Inferior parietal cortex (tissue), 1 donor: ENCODE data around the gene SDC3.

ENCODE experiments used
- DNase-seq: peaks from one replicate; pipeline ENCODE4 v3.0.0-alpha.2; 2016; ENCODE audit errors: extremely low spot score

SDC3 gene

DNA sequence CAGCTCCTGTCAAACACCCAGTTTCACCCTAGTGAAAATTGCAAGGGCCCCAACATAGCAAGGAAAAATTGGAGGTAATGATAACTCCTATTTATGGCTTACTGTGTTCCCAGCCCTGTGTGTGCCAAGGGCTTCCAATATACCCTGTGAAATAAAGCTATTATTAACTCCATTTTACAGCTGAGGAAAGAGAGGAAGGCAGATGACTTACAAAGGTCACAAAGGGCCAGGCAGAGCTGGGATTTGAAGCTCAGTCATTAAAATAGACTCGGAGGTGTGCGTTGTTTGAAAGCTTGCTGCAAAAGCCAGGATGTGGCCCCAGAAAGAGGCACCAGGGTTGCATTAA lies 20.2 kb upstream of the SDC3 start:
- DNase-seq, result no peak

DNA sequence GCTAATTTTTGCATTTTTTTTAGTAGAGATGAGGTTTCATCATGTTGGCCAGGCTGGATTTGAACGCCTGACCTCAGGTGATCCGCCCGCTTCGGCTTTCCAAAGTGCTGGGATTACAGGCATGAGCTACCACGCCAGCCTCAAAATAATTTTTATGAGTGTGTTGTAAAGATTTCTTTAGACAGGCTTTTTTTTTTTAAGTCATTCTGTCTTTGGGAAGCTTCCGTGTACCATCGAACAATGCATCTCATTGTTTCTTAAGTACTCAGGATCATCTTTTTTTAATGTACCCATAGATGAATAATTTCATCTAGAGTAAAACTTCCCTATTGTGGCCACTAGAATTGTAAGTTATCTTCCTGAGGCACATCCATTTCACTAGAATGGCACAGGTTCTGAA lies 19.6 kb upstream of the SDC3 start:
- DNase-seq, result no peak

GRCh38 chr1:30927448-30927847 lies 18.9 kb upstream of the SDC3 start:
- DNase-seq, result no peak

DNA sequence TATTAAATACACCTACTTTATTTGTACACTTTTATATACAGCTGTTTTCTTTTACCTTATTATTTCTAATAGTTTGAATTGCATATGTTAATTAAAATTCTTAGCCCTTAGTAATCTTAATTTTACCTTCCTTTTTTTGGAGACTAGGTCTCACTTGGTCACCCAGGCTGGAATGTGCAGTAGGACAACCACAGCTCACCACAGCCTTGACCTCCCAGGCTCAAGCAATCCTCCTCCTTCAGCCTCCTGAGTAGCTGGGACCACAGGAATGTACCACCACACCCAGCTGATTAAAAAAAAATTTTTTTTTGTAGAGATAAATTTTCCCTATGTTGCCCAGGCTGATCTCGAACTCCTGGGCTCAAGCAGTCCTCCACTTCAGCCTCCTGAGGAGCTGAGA lies 15.0 kb upstream of the SDC3 start:
- DNase-seq, result no peak

GRCh38 chr1:30920827-30921226 lies 12.3 kb upstream of the SDC3 start:
- no peak for DNase-seq

GRCh38 chr1:30919025-30919881 lies 10.7 kb upstream of the SDC3 start:
- peak; percentile 64 for DNase-seq

- DNase-seq, result no peak
Observed at GRCh38 chr1:30916296-30916695, 7.7 kb upstream of the SDC3 start.

DNA sequence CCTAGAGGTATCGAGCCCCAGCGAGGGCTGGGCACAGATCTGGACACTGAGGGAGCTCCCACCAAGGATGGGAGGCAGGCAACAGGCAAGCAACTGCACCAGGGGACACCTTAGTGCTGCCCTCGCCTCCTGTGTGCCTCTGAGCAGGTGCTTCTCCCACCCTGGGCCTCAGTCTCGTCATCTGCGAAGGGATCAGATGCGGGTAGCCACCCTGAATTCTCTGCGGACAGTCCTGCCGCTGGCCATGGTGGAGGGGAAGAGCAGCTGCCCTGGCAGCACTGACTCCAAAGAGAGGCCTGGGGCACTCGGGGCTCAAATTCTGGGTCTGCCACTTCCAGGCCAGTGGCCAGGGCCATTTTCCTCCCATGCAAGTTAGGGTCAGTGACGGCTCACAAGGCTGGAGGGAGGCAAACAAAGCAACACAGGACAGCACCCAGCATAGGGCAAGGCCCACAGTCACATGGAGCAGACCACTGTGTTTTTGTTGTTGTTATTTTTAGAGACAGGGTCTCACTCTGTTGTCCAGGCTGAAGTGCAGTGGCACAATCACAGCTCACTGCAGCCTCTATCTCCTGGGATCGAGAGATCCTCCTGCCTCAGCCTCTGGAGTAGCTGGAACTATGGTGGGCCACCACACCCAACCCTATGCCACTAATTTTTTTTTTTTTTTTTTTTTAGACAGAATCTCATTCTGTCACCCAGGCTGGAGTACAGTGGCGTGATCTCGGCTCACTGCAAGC lies 7.1 kb upstream of the SDC3 start:
- DNase-seq, result no peak

DNA sequence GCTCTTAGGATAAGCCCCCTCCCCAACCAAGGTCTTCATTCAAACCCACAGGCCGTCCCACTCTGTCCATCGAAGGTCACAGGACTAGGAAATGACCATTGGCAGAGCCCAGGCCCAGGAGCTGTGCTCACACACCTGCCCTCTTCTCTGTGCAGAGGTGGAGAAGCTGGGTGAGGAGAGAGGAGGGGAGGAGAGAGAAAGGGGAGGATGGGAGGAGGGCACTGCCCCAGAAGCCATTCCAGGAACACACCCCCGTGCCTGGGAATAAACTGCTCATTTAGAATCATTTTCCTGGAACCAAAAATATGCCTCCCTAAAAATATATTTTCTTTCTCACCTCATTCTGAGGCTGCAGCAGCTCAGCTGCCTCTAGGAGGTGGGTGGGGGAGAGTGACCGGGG lies 6.4 kb upstream of the SDC3 start:
- no peak for DNase-seq

DNA sequence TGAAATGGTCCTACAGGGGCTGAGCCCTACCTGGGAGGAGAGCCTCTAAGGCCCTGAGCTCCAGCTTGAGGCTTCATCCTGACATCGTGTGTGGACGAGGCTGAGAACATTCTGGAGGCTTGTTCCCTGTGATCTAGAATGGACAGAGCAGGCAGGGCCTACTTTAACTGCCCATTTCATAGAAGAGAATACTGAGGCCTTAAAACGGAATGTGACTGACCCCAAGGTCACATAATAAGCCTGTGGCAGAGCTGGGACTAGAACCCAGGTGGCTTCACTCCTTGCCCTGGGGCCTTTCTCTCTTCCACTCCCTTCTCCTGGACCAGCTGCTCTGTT lies 6.0 kb upstream of the SDC3 start:
- DNase-seq, result no peak

DNA sequence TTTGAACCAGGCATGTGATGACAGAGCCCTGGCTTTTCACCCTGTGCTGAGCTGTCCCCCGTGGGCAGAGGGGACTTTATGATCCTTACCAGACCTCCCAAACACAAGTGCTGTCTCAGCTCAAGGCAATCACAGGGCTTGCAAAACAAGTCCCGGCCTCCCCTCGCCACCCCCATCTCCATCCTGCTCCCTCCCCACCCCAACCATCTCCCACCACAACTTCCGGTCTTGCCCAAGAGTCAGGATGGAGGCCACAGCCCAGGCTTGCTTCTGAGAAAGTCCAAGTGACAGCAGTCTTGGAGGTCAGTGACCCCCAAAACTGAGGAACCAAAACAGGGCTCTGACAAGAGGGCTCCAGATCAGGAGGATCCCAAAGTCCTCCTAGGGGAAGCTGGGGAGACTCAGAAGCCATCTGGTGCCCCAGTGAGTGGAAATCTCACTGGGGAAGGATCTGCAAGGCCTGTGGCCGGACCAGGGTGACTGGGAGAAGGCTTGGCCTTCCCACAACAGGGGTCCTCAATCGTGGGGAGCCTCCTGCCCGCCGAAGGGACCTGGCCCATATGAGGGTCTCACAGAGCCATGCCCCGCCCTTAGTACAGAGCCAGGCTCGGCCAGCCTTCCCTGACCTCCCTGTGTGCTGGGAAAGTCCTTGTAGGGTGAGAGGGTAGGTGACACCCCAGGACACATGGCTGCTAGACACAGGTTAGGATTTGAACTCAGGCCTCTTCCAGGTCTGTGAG lies 4.5 kb upstream of the SDC3 start:
- DNase-seq, result no peak

- DNase-seq, result no peak
Observed at GRCh38 chr1:30912224-30912623, 3.7 kb upstream of the SDC3 start.

- DNase-seq, result peak; percentile 81
Observed at GRCh38 chr1:30911059-30911954, 2.7 kb upstream of the SDC3 start.

GRCh38 chr1:30909365-30910068 lies 959 bp upstream of the SDC3 start:
- DNase-seq, result no peak

DNA sequence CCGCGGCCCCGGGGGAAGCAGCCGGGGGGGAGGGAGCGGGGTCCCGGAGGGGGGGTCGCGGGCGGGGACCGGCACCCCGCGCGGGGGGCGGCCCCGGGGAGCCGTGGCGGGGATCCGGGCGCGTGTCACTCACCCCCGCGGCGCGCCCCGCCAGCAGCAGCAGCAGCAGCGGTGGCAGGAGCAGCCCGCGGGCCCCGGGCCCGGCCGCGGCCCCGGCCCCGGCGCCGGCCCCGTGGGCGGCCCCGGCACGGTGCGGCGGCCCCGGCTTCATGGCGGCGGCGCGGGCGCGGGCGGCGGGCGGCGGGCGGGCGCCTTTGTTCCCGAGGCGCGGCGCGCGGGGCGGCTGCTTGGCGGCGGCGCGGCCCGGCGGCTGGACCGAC lies 252 bp downstream of the SDC3 start:
- DNase-seq, result no peak

GRCh38 chr1:30907481-30908315 lies 860 bp downstream of the SDC3 start:
- no peak for DNase-seq

- no peak for DNase-seq
Observed at GRCh38 chr1:30906631-30907441, 1.7 kb downstream of the SDC3 start.

GRCh38 chr1:30905916-30906620 lies 2.5 kb downstream of the SDC3 start:
- DNase-seq, result no peak

DNA sequence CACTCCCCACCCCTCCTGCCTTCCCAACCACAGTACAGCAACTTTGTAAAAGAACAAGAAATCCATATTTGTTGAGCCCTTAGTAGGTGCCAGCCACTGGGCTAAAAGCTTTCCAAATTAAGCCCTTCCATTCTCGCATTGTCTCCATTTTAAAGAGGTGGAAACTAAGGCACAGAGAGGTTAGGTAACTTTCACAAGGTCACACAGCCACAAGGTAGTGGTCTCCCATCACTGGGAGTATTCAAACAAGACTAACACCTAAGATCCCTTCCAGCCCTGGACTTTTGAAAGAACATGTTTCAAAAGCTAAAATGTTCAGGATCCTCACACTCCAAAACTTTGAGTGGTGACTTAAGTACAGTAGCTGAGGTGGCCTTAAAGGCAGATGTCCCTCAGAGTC lies 3.2 kb downstream of the SDC3 start:
- DNase-seq, result no peak
